VCaP (cell line): Measurements from ENCODE around the gene PIP4K2A.
"Not testable (repeated sequence)": the region's sequence is repeated elsewhere in the genome, so short reads cannot be mapped to it uniquely, and the experiment has no call there.

Experiments
- H3K27ac ChIP-seq: fragments of 450-650 bp; 2 replicates; pipeline ENCODE4 v1.5.1; 2017
- TF ChIP-seq, protein P1 (sequence below): fragments of 450-650 bp; conservative IDR thresholded peaks from 2 replicates; pipeline ENCODE4 v1.5.1; 2017; ENCODE audit warnings: mild to moderate bottlenecking, moderate library complexity

Gene PIP4K2A

DNA sequence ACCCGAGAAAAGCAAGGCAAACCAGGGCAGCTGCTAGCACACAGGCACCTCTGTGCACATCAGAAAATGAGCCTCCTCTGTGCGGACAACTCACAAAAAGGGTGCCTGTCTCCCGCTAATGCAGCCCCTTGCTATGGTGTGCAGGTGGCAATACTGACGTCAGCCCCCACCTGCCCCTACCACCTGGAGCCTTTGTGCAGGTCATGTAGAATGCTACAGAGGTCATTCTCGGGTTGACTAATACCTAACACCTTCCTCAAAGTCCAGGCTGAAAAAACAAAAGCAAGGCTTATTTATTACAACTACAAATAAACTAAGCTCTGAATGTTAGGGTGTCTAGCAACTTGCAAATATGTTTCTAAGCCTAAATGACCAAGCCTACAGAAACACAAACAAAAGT lies 13.9 kb downstream of the PIP4K2A start:
- H3K27ac ChIP-seq, result no peak overlapping the region
- TF ChIP-seq, protein P1, sequence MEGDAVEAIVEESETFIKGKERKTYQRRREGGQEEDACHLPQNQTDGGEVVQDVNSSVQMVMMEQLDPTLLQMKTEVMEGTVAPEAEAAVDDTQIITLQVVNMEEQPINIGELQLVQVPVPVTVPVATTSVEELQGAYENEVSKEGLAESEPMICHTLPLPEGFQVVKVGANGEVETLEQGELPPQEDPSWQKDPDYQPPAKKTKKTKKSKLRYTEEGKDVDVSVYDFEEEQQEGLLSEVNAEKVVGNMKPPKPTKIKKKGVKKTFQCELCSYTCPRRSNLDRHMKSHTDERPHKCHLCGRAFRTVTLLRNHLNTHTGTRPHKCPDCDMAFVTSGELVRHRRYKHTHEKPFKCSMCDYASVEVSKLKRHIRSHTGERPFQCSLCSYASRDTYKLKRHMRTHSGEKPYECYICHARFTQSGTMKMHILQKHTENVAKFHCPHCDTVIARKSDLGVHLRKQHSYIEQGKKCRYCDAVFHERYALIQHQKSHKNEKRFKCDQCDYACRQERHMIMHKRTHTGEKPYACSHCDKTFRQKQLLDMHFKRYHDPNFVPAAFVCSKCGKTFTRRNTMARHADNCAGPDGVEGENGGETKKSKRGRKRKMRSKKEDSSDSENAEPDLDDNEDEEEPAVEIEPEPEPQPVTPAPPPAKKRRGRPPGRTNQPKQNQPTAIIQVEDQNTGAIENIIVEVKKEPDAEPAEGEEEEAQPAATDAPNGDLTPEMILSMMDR, result no peak

GRCh38 chr10:22699976-22700375 lies 14.4 kb downstream of the PIP4K2A start:
- TF ChIP-seq, protein P1, result no peak
- H3K27ac ChIP-seq, result no peak overlapping the region

DNA sequence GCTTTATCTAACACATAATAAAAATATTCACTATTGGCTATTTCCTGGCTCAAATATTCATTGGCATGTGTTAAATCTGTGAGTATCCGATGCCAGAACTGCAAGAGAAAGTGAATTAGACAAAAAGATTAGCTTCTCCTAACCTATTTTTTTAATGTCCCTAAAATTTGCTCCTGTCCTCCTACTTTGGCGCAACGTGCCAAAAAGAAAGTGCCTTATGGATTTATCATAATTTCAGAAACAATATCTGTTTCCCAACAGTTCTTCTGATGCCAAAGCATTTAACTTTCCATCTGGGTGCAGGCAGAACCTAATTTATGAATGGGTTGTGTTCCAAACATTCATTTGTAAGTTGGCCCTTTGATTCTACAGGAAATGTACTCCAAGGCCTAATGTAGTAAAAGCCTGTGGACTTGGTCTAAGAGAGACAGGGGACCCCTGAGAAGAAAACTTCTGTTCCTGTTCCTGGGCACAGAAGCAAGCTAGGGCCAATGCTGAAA lies 15.4 kb downstream of the PIP4K2A start:
- TF ChIP-seq, protein P1, result no peak
- H3K27ac ChIP-seq, result no peak overlapping the region

DNA sequence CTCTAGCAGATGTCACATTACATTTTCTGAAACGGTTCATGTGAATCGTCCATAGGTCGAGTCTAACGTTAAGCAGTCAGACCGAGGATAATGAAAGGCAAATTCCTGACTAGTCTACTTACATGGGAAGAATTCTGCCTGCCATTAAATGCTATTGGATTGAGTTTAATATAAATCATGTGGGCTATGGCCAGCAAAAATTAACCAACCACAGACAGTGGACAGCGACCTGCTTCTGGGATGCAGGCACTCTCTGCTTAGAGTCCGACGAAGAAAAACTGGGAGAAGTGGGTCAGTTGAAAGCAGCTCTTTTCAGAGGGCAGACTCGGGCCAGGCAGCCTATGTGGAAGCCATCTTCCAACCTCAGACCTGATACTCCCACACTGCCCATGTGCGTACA lies 16.6 kb downstream of the PIP4K2A start:
- no peak overlapping the region for H3K27ac ChIP-seq
- TF ChIP-seq, protein P1, result no peak

DNA sequence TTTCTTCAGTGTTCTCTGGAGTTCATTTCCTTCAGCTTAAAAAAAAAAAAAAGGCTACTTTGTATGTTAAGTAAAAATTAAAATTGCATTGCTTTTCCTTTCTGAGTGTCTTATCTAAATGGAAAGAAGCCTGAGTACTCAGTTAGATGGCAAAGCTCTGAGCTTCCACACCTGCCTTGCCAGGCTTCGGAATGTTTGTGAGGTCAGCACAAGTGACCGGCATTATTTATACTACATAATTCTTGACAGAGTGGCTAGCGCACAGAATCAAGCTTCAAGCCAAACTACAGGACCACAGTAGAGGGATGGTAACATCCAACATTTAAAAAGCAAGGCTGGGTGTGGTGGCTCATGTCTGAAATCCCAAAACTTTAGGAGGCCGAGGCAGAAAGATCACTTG lies 17.3 kb downstream of the PIP4K2A start:
- TF ChIP-seq, protein P1, result no peak
- H3K27ac ChIP-seq, result no peak overlapping the region

- TF ChIP-seq, protein P1, result no peak
- H3K27ac ChIP-seq, result no peak overlapping the region
These were observed 20.5 kb downstream of the PIP4K2A start for GRCh38 chr10:22693860-22694259.

GRCh38 chr10:22693371-22693784 lies 21.0 kb downstream of the PIP4K2A start:
- H3K27ac ChIP-seq, result no peak overlapping the region
- TF ChIP-seq, protein P1, result no peak

GRCh38 chr10:22692119-22692518 lies 22.3 kb downstream of the PIP4K2A start:
- not testable (repeated sequence) for H3K27ac ChIP-seq
